Head of caudate nucleus (tissue), 42 donors: Measurements from ENCODE around the gene CYP27C1.

Experiments
- DNase-seq, 42 donors: peaks; one replicate each; pipeline versions ENCODE4 v3.0.0 to v3.0.0-alpha.2; 2020 to 2021; ENCODE audit warnings: mixed read lengths in 7 of 42
- intact Hi-C: fragments of 100-400 bp; cut with DNase I; formaldehyde crosslinking; loops from one replicate; pipeline ENCODE4 v1.15.0; 2022

The CYP27C1 gene

DNA sequence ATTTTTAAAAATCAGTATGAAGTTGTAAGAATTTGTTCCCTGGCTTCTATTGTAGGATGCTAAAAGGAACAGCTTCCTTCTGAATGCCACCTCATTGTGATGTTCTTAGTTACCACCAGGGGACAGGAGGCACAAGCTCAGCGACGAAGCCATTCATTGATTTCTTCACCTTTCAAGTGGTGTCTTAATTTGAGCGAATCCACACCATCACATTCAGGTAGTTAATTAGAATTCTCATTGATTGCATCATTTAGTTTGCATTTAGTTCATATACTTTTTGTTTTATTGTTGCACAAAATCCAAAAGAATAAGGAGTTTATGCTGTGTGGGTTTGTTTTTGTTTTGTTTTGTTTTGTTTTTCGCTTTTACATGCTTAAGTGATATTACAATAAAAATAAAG lies 23.1 kb downstream of the CYP27C1 start:
- DNase-seq: no peak
- intact Hi-C loops: no loop called here

DNA sequence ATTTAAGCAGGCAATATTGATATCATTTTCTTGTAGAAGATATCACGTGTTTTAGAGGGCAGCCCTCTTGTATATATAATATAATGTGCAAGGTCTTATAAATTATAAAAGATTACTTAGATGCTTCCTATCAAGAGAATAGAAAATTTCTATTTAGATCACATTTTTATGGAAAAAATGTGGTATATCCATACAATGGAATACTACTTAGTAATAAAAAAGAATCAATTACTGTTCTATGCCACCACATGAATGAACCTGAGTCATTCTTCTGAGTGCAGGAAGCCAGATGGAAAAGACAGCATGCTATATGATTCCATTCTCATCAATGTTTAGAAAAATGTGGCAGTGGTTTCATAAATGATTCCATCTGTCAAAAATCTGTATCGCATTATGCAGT lies 23.6 kb downstream of the CYP27C1 start:
- intact Hi-C loops: no loop called here

DNA sequence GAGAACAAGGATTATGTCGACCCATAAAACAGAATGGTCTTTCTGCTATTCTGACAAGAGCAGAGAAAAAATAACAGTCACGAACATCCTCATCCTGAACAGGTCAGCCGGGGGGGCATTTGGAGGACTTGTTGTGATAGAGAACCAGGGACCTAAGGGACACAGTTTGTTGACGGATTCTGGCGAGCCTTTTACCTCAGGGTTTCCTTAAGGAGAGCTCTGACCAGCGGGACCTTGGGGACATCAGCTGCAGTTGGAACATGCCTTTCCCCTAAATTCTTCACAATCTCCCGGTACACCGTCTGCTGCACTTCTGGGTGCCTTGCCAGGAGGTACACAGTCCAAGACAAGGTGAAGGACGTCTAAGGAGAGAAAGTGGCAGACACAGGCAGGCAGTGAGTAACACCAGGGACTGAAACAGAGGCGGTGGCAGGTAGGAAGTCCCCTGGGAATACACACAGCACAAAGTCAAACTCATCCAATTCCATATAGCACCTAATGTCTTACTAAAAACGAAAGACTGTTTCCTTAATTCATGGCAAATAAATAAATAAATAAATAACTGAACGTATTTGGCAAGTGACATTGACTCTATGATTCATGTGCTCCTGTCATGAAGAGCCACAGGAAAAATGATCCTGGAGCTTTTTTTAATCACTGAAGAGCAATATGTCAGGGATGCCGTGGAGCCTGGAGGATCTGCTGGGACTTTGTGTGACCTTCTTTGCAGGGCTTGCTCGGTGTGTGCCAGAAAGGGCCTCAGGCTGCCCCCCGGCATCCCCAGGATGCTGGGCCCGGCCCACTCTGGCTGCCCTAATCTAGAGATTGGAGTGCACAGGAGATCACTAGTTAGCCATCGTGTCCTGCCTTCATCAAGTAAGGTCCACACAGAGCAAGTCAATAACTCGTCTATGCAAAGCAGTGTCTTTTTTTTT lies 24.7 kb downstream of the CYP27C1 start:
- peak in 1 of 42 donors; percentile 22 for DNase-seq
- intact Hi-C loops: no loop called here

More for the DNA sequence above, 23.6 kb downstream of the CYP27C1 start:
- DNase-seq: no peak

DNA sequence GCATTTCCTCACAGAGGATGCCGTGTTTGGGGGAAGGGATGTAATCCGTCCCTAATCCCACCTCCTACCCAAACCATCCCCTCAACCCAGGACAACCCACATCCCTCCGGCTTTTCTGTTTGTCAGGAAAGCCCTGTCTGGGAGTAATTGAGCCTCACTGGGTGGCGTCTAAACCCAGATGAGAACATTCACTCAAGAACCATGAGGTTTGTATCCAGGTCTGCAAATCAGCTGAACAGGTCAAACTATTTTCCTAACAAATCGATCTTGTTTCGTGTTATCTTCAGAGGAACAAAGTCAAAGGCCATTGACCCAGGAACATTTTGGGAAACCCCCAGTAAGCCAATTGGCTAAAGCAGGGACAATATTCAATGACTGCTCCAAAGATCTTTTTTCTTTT lies 25.7 kb downstream of the CYP27C1 start:
- peak in 1 of 42 donors; percentile 9 for DNase-seq
- intact Hi-C loops: no loop called here

DNA sequence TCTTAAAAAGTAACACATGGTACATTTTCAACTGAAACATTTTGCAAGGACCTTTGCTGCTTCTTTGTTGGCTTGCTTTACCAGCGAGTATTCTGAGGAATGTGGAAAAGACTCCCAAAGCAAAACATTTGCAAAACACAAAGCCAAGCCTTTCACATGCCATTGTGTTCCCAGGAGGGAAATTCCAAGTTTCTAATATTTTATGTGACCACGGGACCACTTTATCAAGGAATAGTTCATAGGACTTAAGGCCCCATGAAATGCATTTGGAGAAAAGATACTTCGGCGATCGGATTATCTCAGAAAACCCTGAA lies 26.2 kb downstream of the CYP27C1 start:
- intact Hi-C loops: no loop called here
- DNase-seq: peak in 1 of 42 donors; percentile 2

DNA sequence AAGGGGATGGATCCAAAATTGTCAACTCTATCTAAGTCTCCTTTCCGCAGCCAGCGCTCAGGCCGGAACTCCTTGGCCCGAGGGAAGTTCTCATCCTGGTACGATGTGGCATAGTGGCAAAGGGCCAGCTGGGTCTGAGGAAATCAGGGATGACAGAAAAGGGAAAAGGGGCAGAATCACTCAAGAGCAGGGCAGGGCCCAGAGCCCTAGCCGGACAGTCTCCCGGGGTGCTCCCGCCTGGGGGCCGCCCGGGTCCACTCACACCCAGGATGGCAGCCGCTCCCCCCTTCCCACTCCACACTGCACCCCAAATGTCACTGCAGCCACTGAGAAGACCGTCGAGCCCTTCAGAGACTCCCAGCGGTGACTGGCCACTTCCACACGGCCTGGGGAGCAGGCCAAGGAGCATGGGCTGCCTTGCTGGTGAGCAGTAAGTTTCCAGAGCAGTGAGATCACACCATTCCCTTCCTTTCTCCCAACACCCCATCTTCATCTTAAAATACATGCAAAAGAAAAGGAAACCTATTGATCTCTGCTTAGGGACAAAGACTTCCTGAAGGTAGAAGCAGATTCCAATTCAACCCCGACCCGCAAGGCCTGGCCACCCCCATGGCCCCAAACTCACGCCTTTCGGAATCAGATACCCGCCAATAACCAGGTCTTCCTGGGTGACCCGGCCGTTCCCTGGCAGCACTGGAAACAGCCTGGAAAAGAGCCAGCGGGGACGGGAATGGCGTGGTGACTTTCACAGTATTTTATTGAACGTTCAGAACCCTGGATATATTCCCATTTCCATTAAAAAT lies 26.7 kb downstream of the CYP27C1 start:
- intact Hi-C loops: no loop called here
- peak in 2 of 42 donors; percentile 28 to 35 for DNase-seq

DNA sequence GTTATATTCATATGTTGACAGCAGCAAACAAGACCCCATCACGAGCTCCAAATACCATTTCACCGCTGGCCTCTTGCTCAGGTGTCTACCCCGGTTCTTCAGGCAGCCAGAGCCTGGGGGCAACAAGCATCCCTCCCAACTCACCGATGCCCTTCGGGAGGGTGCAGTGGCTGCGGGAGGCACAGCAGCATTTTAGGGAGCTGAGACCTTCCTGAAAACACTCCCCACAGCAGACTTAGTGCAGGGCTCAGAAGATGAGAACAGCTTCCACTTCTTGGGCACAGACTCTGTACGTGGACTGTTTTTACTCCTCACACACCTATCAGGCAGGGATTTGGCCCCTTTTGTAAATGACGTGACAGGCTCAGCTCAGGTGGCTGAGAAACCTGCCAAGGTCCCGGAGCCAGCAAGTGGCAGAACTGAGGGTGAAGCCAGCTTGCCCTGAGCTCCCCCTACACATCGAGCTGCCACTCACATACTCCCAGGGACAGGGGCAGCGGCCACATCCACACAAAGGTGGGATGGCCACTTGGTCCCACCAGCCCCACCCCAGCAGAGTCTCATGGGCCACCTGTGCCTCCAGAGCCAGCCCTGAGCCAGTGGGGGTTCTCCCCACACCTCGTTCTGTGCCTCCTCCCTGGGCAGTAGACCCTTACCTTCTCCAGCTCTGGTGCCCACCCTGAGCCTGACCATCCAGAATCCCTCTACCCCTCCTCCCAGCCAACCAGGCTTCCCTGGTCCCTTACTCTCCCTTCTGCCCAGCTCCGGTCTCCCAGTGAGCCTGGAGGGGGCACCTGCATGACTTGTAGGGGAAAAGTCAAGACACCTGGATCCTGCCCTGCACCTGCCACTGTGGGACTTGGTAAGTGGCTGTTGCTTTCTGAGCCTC lies 28.5 kb downstream of the CYP27C1 start:
- DNase-seq: peak in 2 of 42 donors; percentile 28 to 31
- intact Hi-C loops: no loop called here

DNA sequence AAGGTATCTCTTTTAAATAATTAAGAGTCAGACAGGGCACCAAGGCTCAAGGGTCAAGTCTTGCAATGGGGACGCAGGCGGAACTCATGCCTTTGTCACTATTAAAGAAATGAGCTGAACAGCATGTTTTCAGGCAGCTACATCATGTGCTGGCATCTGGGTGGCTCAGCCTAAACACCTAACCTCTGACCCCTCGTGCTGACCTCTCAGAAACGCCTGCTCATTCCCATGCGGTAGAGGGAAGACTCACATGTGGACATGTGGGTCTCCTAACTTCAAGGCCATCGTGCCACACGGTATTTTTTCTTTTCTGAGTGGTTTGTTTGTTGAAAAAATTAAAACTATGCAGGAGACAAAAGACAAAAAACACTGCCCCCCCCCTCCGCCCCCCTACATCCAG lies 31.3 kb downstream of the CYP27C1 start:
- DNase-seq: peak in 3 of 42 donors; percentile 2 to 16 (median 10)
- intact Hi-C loops: no loop called here

DNA sequence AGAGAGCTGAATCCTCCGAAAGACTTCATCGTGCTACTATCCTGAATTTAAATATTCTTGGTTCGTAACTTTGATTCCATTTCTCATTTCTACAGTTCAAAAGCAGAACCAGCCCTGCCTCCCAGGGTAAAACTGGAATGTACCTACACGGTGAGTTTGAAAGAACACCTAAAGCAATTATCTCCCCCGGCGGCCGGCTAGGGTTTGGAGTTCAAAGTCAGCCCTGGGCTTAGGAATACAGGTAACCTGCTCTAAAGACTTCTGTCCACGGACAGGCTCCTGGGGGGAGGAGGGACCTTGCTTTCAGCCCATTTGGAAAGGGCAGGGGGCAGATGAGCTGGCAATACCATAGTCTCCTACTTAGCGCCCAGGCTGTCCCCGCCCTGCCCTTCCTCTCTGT lies 32.3 kb downstream of the CYP27C1 start:
- intact Hi-C loops: no loop called here
- peak in 4 of 42 donors; percentile 8 to 38 (median 27) for DNase-seq

DNA sequence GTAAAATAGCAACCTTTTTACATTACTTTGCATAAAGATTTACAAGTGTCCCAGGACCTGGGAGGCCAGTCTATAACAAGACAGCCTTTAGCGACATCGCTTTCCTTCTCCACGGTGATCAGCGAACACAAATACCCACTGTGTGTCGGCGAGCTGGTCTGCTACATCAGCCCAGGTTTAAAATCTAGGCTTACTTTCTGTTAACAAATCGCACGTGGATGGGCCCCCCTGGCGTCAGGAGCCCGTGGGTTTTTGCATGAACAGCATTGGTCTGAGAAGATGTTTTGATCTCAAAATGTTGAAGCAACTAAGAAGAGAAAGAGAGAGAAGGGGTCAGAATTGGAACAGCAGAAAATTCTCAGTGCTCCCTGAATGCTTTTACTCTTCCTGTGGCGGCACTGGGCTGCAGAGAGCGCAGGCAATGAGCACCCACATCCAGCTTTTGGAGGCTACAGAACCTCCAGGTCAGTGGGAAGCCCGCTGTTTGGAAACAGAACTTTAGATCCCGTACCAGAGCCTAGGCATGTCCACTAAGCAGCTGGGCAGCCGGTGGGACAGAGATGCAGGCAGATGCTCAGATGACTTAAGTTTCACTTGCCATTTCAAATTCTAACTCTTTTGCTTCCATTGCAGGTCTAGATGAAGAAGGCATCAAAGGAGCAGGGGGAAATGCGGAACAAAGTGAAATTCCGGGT lies 32.9 kb downstream of the CYP27C1 start:
- intact Hi-C loops: no loop called here
- peak in 2 of 42 donors; percentile 12 to 15 for DNase-seq

DNA sequence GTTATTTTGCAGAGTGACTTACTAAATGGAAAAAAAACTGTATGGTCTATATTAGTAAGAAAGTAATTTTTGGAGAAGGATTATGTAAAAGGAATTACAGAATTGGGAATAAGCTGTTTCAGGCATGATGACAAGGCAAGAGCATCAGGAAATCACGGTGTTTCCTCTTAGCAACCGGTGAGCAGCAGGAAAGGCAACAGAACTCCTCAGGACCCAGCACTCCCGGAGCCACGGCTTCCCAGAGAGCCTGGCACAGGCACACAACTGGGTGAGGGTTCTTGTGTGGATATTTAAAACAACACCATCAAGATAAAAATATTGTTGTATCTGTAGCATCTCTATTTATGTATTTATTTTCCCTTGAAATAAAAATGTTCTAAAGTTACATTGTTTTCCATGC lies 34.4 kb downstream of the CYP27C1 start:
- intact Hi-C loops: no loop called here
- peak in 4 of 42 donors; percentile 4 to 34 (median 16) for DNase-seq

DNA sequence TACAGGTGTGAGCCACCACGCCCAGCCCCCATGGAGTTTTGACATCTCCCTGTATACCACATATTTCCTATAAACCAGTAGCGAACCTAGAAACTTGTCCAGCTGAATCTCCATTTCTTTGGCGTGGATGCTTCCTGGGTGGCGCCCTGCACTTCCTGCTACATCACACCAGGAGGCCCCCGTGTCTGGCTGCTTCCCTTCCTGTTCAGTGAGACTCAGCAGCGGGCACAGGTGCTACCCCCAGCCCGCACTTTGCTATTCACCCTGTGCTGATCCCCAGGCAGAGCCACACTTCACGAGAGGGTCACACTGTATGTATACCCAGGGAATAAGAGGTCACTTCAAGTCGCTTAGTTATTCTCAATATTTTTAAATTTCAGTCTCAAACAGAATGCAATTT lies 35.0 kb downstream of the CYP27C1 start:
- peak in 5 of 42 donors; percentile 3 to 41 (median 18) for DNase-seq

DNA sequence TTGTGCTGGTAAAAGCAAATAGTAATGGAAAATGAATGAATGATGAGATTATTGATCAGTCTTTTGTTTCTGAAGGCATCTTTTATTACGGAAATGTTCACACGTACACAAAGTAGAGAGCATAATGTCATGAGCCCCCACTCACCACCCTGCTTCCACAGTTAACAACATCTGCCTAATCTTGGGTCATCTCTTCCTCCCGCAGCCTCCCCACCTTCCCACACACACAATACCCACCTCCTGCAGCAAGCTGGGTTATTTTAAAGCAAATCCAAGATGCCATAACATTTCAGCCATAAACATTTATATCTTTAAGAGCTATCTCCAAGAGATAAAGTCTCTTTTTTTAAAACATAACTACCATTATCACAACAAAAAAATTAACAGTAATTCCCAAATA lies 36.3 kb downstream of the CYP27C1 start:
- intact Hi-C loops: no loop called here
- peak in 3 of 42 donors; percentile 2 to 7 (median 4) for DNase-seq

More for the DNA sequence above, 35.0 kb downstream of the CYP27C1 start:
- intact Hi-C loops: no loop called here

DNA sequence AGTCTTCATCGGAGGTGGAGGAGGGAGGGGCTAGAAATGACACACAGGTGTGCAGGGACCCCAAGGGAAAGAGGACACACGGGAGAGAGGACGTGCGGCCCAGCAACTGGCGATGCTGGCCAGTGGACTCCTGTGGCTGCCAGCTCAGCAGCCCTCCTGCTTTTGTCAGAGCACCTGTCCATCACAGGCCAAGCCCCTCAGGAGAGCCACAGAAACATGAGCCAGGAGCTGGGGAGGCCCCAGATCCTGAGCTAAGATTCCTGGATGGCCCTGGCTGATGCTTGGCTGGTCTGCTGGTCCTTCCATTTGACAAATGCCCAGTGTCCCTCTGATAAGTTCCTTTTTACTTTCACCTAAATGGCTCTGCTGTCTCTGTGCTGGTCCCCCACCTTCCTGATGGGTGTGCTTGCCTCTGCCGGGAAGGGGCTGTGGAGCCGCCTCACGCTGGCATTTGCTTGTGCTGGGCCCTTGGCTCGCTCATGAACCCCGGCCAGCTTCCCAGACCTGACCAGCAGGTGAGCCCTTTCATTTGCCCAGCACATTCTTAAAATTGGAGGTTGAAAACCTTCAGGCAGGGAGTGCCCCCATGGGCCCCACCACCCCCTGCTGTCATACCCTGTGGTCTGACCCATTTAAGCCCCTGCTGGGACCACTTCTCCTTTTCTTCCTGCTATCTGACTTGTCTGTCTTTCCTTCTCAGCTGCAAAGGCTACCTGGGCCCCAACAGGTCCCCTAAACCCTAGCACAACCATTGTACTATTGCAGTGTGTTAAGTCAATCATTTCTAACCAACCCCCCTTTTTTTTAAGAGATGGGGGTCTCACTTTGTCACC lies 37.3 kb downstream of the CYP27C1 start:
- DNase-seq: peak in 4 of 42 donors; percentile 4 to 31 (median 22)
- intact Hi-C loops: no loop called here

DNA sequence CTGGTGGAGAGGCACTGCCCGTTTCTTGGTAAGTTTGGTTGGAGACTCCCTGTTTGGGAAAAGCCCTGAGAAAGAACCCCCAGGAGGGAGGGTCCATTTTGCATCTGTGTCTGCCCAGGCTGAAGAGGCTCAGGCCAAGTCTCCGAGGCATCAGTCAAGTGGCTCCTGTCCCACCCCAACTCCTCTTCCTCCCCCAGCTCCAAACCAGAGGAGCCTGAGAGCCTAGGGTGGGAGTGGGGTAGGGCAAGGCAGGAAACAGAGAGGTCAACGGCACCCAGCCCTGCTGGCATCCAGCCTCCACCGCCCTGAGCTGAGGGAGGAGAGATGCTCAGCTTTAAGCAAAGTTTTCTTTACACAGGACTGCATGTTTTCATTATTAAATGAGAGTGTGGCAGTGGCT lies 38.2 kb downstream of the CYP27C1 start:
- peak in 5 of 42 donors; percentile 5 to 34 (median 10) for DNase-seq
- intact Hi-C loops: no loop called here

DNA sequence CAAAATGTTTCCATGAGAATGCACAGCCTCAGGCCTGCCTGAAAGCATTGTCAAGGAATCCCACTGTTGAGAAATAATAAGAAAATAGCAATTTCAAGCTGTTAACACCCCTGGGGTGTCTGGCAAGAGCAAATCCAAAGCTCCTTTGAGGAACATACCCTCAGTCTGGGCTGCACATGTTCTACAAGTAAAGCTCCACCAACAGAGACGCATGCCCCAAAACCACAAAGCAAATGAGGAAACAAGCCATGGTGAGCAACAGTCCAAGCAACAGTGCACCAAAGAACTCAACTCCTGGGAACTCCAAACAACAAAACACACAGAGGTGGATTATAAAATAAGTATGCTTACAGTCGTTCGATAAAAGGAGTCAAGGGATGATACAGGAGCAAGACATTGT lies 40.3 kb downstream of the CYP27C1 start:
- intact Hi-C loops: no loop called here
- DNase-seq: peak in 4 of 42 donors; percentile 5 to 39 (median 30)

DNA sequence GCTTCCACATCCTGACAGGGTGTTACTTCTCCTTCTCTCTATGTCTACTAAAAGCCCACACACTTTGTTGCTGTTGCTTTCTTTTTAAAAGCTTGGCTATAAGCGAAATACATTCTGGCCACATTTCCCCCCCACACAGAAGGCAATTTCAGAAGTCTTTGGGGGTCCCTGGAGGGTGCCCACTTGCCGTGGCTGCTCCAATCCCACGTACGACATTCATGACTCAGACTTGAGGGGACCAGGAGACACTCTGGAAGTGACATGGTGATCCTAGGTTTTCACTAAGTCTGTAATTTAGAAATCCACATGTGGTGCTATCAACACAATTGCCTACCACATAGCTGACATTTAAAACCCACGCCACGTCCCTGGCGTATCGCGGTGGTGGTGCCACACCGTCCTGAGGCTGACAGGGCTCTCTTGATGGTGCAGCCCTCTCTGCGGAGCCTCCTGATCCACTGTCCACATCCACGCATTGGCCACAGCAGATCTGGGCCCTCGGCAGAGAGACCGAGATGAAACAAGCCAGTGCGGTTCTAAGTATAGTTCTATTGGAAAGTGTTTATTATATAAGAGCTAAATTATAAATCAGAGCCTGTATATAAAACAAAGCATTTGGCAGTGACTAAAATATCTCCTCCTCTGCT lies 42.4 kb downstream of the CYP27C1 start:
- intact Hi-C loops: no loop called here
- peak in 8 of 42 donors; percentile 8 to 26 (median 14) for DNase-seq
